Heart left ventricle (tissue), 16 donors: ENCODE measurements around the gene CENPM. TPM values are rescaled to one million over a fixed set of nuclear protein-coding genes. Genes with fewer than 3 reads are reported as not detected.

Source experiments
- ATAC-seq, 4 donors: fragments of 200-7000 bp; cut with Tn5 transposase; one replicate each; pipeline ENCODE4 v1.9.1; 2020 to 2022; ENCODE audit warnings: moderate library complexity in 4 of 4, mild to moderate bottlenecking in 3 of 4, moderate number of reproducible peaks in 1 of 4
- DNase-seq, 5 donors: peaks; one replicate each; pipeline ENCODE4 v3.0.0-alpha.2; 2020
- H3K27ac ChIP-seq, 12 donors: fragments of 200-600 bp; sonication (generic) in 4 of 12; one replicate each; pipeline versions ENCODE4 v1.5.0 to v1.8.0; 2016 to 2022; ENCODE audit warnings: mild to moderate bottlenecking in 2 of 12
- H3K27me3 ChIP-seq, 9 donors: fragments of 200-600 bp; sonication (generic) in 2 of 9; one replicate each; pipeline versions ENCODE4 v1.5.1 to v1.8.0; 2016 to 2022; ENCODE audit warnings: mild to moderate bottlenecking in 3 of 9
- H3K36me3 ChIP-seq, 9 donors: fragments of 200-600 bp; sonication (generic) in 2 of 9; one replicate each; pipeline versions ENCODE4 v1.5.0 to v1.8.0; 2018 to 2022; ENCODE audit warnings: mild to moderate bottlenecking in 2 of 9
- H3K4me1 ChIP-seq, 12 donors: fragments of 200-600 bp; sonication (generic) in 4 of 12; one replicate each; pipeline versions ENCODE4 v1.5.0 to v1.8.0; 2016 to 2022; ENCODE audit warnings: mild to moderate bottlenecking in 3 of 12
- H3K4me3 ChIP-seq, 12 donors: fragments of 200-600 bp; sonication (generic) in 4 of 12; one replicate each; pipeline versions ENCODE4 v1.5.0 to v1.8.0; 2017 to 2022; ENCODE audit warnings: mild to moderate bottlenecking in 9 of 12, moderate library complexity in 4 of 12
- H3K9me3 ChIP-seq, 12 donors: fragments of 200-600 bp; sonication (generic) in 4 of 12; one replicate each; pipeline versions ENCODE4 v1.5.0 to v1.8.0; 2016 to 2022; ENCODE audit warnings: mild to moderate bottlenecking in 1 of 12
- POLR2A ChIP-seq, 2 donors: fragments of 450-650 bp; IDR thresholded peaks; one replicate each; pipeline ENCODE4 v1.6.1; 2017; ENCODE audit warnings: antibody characterized with exemption in 2 of 2, mild to moderate bottlenecking in 2 of 2, moderate library complexity in 2 of 2
- WGBS, 4 donors: extraction: QIAGEN DNeasy Blood & Tissue Kit in 2 of 4; methylation state at CpG; one replicate each; pipeline versions ENCODE4 v1.1.5 to v1.1.7; 2013 to 2018; 5-methylcytosine and 5-hydroxymethylcytosine counted together
- intact Hi-C, 10 donors: fragments of 100-400 bp; cut with DNase I; formaldehyde crosslinking; loops; one replicate each; pipeline versions ENCODE4 v1.11.1 to v1.14.2; 2022
- polyA plus RNA-seq, 2 donors: library from polyadenylated mRNA; stranded (reverse); fragments of 200-250 nt; gene quantifications; one replicate each; pipeline ENCODE4 v1.2.3, GENCODE V29; 2013
- total RNA-seq, 9 donors: library from RNA; depleted of rRNA in 2 of 9; stranded (reverse); fragments of >200 nt in 2 of 9; fragmentation: NEBNext Ultra II Directional in 3 of 9; extraction: Animal tissue kit (Norgen Biotek cat#: 25700) in 3 of 9; gene quantifications; one replicate each; pipeline versions ENCODE4 v1.1.0 to v1.2.4, GENCODE V29; 2016 to 2023
- TF ChIP-seq, protein P1 (sequence below), 12 donors: fragments of 200-600 bp; sonication (generic) in 4 of 12; IDR thresholded peaks; one replicate each; pipeline versions ENCODE4 v1.5.0 to v1.8.0; 2018 to 2022; ENCODE audit warnings: antibody characterized with exemption in 12 of 12, mild to moderate bottlenecking in 5 of 12
- donor health status: ischemic (EF 13 %, LVEDD 7.1; RV severe dilation, severe dysfunction).
- donor health status: healthy with polysubstance abuse.
- donor health status: DM: no; HTN: yes; CAD: no.
- donor health status: DM: no; HTN: no; CAD: no.
- donor health status: ischemic (EF 25% LVEDD 6.9; RV normal size, moderate dysfunction).
- donor health status: ischemic (EF 25% LVEDD 5.7; RV mildly dilated, moderate dysfunction).
- donor health status: healthy.
- donor health status: DM: yes; HTN: yes; CAD: no.
- donor health status: ischemic (EF 35%, LVEDD 5.7; RV mildly dilated, moderate dysfunction).
- donor health status: nonischemic (EF 11% LVEDD 7.7; RV severe dilation, severe dysfunction).
- donor health status: DM: yes; HTN: yes; CAD: no.
- donor health status: PGD.
- donor health status: ischemic (EF 29% LVEDD 5.4; RV normal size, mild dysfunction).
- donor health status: nonischemic (EF 23%, LVEDD 6.1; RV moderate dilation, normal function).

CENPM gene
- total and polyA plus RNA-seq, 11 donors: 0.21 to 6.9 (median 0.52) TPM; not detected in 4

DNA sequence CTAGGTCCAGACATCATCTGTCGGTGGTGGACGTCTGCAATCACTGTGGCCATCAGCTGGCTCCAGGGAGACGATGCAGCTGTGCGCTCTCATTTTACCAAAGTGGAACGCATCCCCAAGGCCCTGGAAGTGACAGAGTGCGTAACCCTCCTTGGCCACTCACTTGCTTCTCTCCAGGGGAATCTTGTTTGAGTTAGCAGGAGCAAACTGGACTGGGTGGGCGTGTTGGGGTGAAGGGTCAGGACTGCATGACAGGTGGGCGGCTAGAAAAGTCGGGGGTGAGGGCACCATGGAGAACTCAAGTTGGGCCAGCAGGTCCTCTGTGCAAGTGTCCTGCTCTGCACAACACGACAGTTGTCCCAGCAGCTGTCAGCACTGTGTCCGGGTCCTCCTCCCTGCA, 48.3 kb downstream of the CENPM start:
- Histone ChIP-seq H3K27ac (peak overlapping the region in 9 of 12 donors; percentile 2 to 90 (median 71)), H3K27me3 (no peaks in the 10 kb centered on the region), H3K36me3 (peaks cover 0 to 99% (median 90%) of the 10 kb centered on the region in 9 donors), H3K4me3 (no peak overlapping the region), H3K4me1 (peaks cover 0 to 49% (median 14%) of the 10 kb centered on the region in 12 donors), H3K9me3 (no peaks in the 10 kb centered on the region)
- intact Hi-C loops: loop anchor here in 1 of 10 donors (10.0 kb wide), 1 partner anchor 64 kb away; the partner anchor contains the start of gene SREBF2
- WGBS, 4 donors: 69 to 81% (median 74%) methylated on average over 6 to 11 of the region's 11 CpGs
- ATAC-seq (peak in 2 of 4 donors; percentile 6 to 12), DNase-seq (peak in 1 of 5 donors; percentile 29)
- TF ChIP-seq POLR2A (IDR thresholded peaks at IDR 0.05): no peak
- TF ChIP-seq, protein P1, sequence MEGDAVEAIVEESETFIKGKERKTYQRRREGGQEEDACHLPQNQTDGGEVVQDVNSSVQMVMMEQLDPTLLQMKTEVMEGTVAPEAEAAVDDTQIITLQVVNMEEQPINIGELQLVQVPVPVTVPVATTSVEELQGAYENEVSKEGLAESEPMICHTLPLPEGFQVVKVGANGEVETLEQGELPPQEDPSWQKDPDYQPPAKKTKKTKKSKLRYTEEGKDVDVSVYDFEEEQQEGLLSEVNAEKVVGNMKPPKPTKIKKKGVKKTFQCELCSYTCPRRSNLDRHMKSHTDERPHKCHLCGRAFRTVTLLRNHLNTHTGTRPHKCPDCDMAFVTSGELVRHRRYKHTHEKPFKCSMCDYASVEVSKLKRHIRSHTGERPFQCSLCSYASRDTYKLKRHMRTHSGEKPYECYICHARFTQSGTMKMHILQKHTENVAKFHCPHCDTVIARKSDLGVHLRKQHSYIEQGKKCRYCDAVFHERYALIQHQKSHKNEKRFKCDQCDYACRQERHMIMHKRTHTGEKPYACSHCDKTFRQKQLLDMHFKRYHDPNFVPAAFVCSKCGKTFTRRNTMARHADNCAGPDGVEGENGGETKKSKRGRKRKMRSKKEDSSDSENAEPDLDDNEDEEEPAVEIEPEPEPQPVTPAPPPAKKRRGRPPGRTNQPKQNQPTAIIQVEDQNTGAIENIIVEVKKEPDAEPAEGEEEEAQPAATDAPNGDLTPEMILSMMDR (IDR thresholded peaks at IDR 0.05): no peak

DNA sequence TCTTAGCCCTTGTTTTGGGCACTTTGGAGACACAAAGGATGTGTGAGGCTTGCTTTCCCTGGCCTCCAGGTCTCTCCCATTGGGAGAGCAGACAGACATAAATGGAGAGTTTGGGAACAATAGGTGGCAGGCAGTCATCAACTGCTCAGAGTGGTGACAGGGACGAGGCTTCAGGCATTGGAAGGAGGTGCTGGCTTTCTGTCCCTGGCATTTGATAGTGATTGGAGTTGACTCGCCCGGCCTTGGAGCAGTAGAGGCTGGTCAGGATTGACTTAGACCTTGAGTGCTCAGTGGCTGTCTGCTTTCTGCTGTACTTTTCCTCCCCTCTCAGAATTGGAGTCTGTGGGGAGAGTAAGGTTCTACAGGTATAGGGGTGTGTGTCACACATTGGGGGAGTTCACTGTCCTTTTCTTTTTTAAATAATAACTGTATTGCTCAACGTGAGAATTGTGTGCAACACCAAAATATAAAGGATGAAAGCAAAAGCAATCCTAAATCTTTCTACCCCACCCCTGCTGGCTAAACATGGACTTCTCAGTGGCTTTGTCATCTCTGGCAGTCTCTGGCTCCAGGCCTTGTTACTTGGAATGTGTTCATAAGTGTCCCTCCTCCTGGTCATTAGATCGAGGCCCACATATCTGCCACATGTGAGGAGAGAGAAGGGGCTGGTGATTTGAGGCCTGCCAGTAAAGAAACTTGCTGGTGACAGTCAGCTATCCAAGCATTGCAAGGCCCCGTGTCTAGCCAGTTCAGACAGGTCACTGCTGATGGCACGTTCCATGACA, 53.2 kb downstream of the CENPM start:
- peak; percentile 39 to 62 (median 52) for ATAC-seq
- peaks cover 0 to 43% (median 6%) of the 10 kb centered on the region in 12 donors for H3K4me1 ChIP-seq
- H3K27ac ChIP-seq: peak overlapping the region in 9 of 12 donors; percentile 5 to 63 (median 52)

DNA sequence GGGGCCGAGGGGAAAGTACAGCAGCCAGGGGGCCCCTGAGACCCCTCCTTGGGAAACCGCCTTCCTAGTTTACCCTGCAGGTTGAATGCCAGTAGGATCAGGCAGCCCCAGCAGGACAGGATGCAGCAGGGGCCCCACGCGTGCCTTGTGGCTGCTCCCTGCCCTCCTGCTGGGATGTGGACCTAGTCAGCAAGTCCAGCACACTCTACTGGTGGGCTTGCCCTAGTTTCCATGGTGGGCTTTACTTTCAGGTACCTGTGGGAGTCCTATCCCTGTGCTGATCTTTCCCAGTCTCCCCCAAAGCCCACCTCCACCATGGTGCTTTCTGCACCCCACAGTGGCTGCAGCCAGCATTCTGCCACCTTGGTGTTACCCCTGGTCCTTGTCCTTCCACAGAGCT, 54.2 kb downstream of the CENPM start:
- DNase-seq: no peak
- H3K27ac ChIP-seq: peak overlapping the region in 6 of 12 donors; percentile 27 to 63 (median 52)
- WGBS, 4 donors: 81 to 90% (median 90%) methylated on average over 4 of the region's 4 CpGs
- intact Hi-C loops: loop anchor here in 2 of 10 donors (5.0 to 10.0 kb wide), 2 partner anchors 45 to 58 kb away; partner anchors contain the start of gene SREBF2 (in 1 of the 2)
- no peaks in the 10 kb centered on the region for H3K9me3 ChIP-seq
- H3K4me3 ChIP-seq: no peak overlapping the region
- peaks cover 0 to 37% (median 6%) of the 10 kb centered on the region in 12 donors for H3K4me1 ChIP-seq
- TF ChIP-seq POLR2A (IDR thresholded peaks at IDR 0.05): no peak
- TF ChIP-seq, protein P1 (IDR thresholded peaks at IDR 0.05): no peak
- H3K27me3 ChIP-seq: no peaks in the 10 kb centered on the region
- ATAC-seq: no peak
- H3K36me3 ChIP-seq: peaks cover 0 to 97% (median 92%) of the 10 kb centered on the region in 9 donors

More for the DNA sequence above, 53.2 kb downstream of the CENPM start:
- TF ChIP-seq, protein P1 (IDR thresholded peaks at IDR 0.05): no peak
- no peak for TF ChIP-seq POLR2A (IDR thresholded peaks at IDR 0.05)
- Histone ChIP-seq H3K4me3 (no peak overlapping the region), H3K36me3 (peaks cover 0 to 97% (median 92%) of the 10 kb centered on the region in 9 donors), H3K27me3 (no peaks in the 10 kb centered on the region), H3K9me3 (no peaks in the 10 kb centered on the region)
- 55 to 63% (median 63%) methylated on average over 7 of the region's 7 CpGs for WGBS, 4 donors
- peak in 1 of 5 donors; percentile 68 for DNase-seq
- intact Hi-C loops: loop anchor here in 2 of 10 donors (5.0 to 10.0 kb wide), 2 partner anchors 44 to 59 kb away; partner anchors contain the start of gene SREBF2 (in 1 of the 2)

DNA sequence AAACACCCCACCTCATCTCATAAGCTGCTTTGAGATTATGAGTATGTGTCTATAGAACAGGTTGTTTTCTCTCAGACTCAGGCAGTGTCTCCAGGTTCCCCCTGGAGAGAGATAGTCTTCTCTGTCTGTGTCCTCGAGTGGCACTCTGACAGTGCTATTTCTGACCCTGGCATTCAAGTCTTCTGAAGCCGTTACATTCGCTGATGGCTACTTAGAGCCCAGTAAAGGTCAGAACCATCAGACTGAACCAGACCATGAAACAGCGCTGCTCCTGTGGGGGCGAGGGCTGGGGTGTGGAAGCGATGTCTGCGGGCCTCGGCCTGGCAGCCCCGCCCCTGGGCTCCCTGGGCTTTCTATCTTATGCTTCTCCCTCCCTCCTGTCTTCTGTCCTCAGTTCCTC, 55.5 kb downstream of the CENPM start:
- peak; percentile 47 to 91 (median 76) for ATAC-seq
- Histone ChIP-seq H3K4me1 (peaks cover 0 to 37% (median 6%) of the 10 kb centered on the region in 12 donors), H3K27ac (peak overlapping the region in 11 of 12 donors; percentile 24 to 87 (median 75)), H3K27me3 (no peaks in the 10 kb centered on the region), H3K36me3 (peaks cover 0 to 97% (median 92%) of the 10 kb centered on the region in 9 donors), H3K9me3 (no peaks in the 10 kb centered on the region), H3K4me3 (no peak overlapping the region)
- 51 to 82% (median 63%) methylated on average over 9 of the region's 9 CpGs for WGBS, 4 donors
- intact Hi-C loops: loop anchor here in 2 of 10 donors (5.0 to 10.0 kb wide), 2 partner anchors 46 to 57 kb away; partner anchors contain the start of gene SREBF2 (in 1 of the 2)
- TF ChIP-seq, protein P1 (IDR thresholded peaks at IDR 0.05): no peak
- TF ChIP-seq POLR2A (IDR thresholded peaks at IDR 0.05): no peak
- peak in 1 of 5 donors; percentile 76 for DNase-seq
